Measurements from ENCODE around the gene NUP133.
"Not testable (repeated sequence)": the region's sequence is repeated elsewhere in the genome, so short reads cannot be mapped to it uniquely, and the experiment has no call there.

The NUP133 gene

DNA sequence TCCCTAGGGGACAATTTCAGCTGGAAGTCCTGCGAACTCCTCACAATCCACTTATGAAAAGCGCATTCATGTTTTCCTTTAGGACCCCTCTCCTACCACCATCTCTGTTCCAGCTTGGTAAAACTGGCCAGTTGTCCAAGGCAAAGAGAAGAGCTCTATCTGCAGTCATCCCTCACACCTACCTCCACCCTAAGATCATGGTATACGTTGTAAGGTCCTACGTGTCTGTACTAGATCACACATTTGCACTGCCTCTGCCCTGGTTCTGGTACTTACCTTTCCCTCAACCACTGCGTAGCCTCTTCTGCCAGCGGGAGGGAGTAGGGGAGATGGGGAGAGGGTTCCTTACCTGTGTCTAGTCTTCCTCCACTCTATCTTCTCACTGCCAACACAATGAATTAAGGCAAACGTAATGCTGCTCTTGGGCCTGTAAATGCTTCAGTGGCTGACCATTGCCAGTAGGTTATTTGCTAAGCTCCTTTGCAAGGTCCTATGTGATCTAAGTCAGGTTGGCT, 739 bp upstream of the NUP133 start:
- no peak for DNase-seq (ENCODE audit: low spot score)

DNA sequence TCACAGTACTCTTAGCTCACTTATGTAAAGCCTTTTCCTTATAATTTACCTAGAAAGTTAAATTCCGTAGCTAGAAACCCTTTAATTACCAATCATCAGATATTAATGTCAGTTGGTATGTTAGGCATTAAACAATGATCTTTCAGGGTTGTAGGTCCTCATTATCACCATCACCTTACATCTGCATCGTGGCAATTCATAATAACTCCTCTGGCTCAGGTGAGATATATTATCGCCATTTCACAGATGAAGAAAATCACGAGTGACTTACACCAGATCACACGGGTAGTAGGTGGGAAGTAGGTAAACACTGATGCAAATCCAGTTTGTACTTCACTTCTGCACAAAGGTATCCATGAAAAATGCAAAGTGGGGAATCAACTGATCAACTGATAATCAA, 639 bp downstream of the NUP133 start:
- DNase-seq (ENCODE audit: low spot score): no peak

DNA sequence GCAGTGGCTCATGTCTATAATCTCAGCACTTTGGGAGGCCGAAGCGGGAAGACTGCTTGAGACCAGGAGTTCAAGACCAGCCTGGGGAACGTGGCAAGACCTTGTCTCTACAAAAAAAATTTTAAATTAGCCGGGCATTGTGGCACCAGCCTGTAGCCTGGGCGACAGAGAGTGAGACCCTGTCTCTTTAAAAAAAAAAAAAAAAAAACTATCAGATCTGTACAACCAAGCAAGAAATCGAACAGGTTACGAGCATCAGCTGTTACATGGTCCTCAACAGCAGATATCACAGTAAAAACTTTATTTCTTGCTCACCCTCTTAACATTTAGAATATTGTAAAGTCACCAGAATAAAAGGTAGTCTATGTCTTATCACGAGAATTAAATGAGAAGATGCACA, 1.5 kb downstream of the NUP133 start:
- no peak for DNase-seq (ENCODE audit: low spot score)

DNA sequence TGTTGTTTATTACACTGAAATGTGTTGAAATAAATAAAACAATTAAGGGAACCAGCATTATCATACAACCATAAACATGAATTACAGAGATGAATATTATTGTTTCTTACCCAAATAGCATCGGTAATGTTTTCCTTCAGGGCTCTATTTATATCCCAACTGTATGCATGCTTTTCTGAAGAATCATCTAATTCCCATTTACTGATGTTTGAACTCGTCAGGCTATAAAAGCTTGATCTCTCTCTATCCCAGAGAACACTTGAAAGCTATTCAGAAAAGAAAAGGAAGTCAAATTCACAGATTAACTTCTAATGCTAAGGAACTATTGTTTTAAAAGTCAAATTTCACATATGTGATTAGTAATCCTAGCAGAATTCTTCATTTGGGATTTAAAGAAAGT, 12.4 kb downstream of the NUP133 start:
- DNase-seq (ENCODE audit: low spot score): no peak

DNA sequence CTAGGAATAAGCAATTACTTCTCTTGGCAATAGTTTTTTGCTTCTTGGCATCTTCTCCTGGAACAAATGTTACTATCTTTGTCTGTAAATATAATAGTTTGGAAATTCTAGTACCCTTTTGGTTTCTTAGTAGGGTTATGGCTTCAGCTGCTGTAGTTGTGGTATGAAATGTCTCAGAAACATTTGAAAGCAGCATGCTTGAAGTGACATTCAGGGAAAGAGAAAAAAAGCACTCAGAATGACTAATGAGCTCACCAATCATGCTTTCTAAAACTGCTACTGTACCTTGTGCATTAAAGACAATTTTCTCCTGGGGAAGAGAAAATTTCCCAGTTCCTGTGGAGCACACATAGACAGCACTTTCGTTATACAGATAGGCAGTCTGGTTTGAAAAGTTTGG, 21.0 kb downstream of the NUP133 start:
- DNase-seq (ENCODE audit: low spot score): no peak

DNA sequence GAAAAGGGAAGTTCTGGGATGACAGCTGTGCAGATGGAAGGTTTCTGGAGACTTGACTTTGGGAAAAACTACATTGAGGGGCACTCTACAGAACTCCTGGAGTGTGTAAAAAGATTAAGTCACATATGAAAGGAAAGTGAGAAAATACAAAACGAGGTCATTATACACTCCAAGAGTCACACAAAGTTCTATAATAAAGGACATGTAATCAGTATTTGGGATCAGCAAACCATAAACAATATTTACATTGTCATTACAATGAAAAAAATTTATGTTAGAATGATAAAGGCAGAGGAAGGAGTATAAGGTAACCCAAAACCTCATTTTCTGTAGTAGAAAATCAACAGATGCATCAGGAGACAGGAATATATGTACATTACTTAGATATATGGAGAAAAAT, 22.8 kb downstream of the NUP133 start:
- no peak for DNase-seq (ENCODE audit: low spot score)

DNA sequence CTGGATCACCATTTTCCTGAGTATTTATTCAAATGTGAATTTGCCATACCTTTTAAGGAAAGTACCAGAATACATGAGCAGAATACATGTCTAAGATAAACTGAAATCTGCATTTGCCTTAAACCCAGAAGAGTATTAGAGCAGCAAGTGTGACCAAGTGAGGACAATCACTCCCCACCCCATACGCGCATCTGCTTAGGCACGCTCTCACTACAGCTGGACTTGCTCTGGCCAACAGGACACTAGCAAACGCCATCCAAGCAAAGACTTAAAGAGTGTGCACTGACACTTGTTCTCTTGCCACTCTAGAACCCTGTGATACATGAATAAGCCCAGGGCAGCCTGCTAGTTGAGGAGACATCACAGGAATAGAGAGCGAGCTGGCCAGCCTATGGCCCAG, 25.6 kb downstream of the NUP133 start:
- DNase-seq (ENCODE audit: low spot score): no peak

DNA sequence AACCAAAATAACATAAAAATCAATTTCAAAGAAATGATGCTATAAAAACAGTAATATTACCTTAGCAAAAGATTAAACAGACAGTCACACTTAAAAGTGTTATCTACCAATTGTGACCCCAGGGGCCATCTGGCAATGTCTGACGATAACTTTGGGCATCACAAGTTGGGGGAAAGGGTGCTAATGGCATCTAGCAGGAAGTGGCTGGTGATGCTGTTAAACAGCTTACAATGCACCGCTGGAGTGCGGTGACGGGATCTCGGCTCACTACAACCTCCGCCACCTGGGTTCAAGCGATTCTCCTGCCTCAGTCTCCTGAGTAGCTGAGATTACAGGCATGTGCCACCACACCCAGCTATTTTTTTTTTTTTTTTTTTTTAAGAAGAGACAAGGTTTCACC, 27.6 kb downstream of the NUP133 start:
- DNase-seq (ENCODE audit: low spot score): no peak

GRCh38 chr1:229479660-229480399, 28.3 kb downstream of the NUP133 start:
- no peak for DNase-seq (ENCODE audit: low spot score)

GRCh38 chr1:229478852-229479251, 29.3 kb downstream of the NUP133 start:
- DNase-seq (ENCODE audit: low spot score): no peak

DNA sequence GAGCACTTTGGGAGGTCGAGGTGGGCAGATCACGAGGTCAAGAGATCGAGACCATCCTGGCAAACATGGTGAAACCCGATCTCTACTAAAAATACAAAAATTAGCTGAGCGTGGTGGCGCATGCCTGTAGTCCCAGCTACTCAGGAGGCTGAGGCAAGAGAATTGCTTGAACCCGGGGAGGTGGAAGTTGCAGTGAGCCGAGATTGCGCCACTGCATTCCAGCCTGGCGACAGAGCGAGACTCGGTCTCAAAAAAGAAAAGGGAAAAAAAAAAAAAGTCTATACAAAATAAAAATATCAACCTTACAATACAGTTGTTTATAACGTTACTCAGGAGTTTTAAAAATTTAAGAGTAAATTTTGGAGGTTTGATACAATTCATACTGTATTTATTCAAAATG, 32.3 kb downstream of the NUP133 start:
- DNase-seq (ENCODE audit: low spot score): not testable (repeated sequence)

- DNase-seq (ENCODE audit: low spot score): no peak
These were observed 33.6 kb downstream of the NUP133 start for GRCh38 chr1:229474509-229474908.

GRCh38 chr1:229471175-229471574, 37.0 kb downstream of the NUP133 start:
- no peak for DNase-seq (ENCODE audit: low spot score)

GRCh38 chr1:229470406-229471043, 37.6 kb downstream of the NUP133 start:
- no peak for DNase-seq (ENCODE audit: low spot score)

- DNase-seq (ENCODE audit: low spot score): no peak
These were observed 41.3 kb downstream of the NUP133 start for GRCh38 chr1:229466887-229467286.

GRCh38 chr1:229464672-229465071, 43.5 kb downstream of the NUP133 start:
- DNase-seq (ENCODE audit: low spot score): no peak

GRCh38 chr1:229461032-229461668, 47.0 kb downstream of the NUP133 start:
- no peak for DNase-seq (ENCODE audit: low spot score)

DNA sequence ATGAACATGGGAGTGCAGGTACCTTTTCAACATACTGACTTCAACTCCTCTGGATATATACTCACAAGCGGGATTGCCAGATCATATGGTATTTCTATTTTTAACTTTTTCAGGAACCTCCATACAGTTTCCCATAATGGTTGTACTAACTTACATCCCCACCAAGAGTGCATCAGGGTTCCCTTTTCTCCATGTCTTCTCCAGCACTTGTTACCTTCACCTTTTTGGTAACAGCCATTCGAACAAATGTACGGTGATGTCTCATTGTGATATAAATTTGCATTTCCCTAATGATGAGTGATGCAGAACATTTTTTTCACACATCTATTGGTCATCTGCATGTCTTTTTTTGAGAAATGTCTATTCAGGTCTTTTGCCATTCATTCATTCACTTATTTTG, 48.3 kb downstream of the NUP133 start:
- DNase-seq (ENCODE audit: low spot score): no peak

DNA sequence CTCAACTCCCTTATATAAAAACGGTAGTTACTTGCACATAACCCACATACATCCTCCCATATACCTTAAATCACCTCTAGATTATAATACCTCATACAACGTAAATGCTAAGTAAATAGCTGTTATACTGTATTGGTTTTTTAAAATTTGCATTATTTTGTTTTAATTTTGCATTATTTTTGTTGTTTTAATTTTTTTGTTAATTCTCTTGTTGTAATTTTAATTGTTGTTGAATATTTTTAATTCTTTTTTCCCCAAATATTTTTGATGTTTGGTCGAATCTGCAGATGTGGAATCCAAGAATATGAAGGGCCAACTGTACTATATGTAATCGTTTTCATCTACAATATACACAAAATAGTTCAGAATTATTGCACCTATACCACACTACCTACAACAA, 50.7 kb downstream of the NUP133 start:
- DNase-seq (ENCODE audit: low spot score): no peak

DNA sequence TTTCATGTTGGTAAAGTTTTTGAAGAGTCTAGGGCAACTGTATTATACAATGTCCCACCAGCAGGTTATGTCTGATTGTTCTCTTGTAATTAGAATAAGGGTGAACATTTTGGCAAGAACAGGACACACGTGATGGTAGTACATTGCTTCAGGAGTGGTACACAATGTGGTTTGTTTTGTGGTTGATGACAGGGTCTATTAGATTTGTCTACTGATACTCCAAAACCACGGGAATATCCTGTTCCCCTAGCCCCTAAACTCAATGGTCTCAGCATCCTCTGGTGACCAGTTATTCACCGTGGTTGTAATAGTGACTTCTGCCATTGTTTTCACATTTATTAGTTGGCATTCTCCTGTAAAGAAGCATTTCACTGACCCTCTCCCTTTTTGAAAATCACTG, 52.1 kb downstream of the NUP133 start:
- DNase-seq (ENCODE audit: low spot score): no peak

DNA sequence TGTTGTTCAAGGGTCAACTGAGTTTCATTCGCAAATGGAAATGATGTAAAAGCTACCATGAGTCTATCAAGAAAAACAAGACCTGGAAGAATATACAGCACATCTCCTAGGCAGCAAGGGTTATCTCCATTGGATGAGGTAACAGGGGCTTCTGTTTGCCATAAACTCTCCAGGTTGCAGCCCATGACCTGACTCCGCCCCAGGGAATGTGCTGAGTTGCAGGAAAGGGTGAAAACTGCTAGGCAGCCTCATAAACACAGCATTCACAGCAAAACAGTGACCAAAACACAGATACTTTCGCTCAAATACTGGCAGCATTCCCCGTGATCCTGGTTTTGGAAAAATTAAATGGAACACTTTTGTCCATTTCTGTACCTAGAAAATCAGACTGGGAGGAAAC, 54.1 kb downstream of the NUP133 start:
- DNase-seq (ENCODE audit: low spot score): no peak

DNA sequence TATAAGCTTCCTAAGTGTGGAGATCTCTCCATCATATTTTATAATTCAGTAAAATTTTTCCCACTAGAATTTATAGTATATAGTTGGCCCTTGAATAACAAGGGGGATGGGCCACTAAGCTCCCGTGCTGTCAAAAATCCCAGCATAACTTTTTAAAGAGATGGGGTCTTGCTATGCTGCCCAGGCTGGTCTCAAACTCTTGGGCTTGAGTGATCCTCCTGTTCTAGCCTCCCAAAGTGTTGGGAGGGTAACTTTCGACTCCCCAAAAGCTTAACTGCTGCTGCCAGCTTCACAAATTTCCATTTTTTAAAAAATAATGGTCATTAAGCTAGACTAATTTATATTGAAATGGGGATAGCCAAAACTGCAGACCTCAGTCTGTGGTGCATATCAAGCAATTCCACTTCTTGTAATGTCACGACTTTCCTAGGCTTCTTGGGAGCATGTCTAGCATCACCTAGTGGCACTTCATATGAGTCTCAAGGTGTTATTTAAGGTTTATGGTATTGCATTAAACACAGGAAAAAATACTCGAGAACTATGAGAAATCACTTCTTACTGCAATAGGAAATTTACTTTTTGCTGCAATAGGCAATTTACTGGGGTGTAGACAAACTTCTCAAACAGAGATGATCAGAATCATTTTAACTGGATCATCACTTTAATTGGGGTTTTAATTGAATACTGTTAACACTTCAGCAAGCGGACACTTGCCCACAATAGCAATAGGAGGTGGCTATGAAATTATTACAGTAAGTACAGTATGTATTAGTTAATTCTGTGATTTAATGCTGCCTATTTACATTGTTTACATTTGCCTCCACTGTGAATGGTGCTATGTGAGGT, 55.0 kb downstream of the NUP133 start:
- no peak for DNase-seq (ENCODE audit: low spot score)
